Hepatocyte (in vitro differentiated cells): Measurements from ENCODE around the gene SEL1L3.

ENCODE experiments used
- CTCF ChIP-seq: fragments of 200-600 bp; sonication (generic); IDR thresholded peaks from 2 replicates; pipeline ENCODE4 v1.5.1; 2016; ENCODE audit warnings: antibody characterized with exemption, mild to moderate bottlenecking; ENCODE audit not compliant: poor library complexity
- EZH2phosphoT487 ChIP-seq: fragments of 200-600 bp; sonication (generic); IDR thresholded peaks from one replicate; pipeline ENCODE4 v1.6.1; 2018; ENCODE audit warnings: antibody characterized with exemption, mild to moderate bottlenecking, low read depth, moderate library complexity; ENCODE audit not compliant: unreplicated experiment, severe bottlenecking

GRCh38 chr4:25844961-25845712, 17.7 kb downstream of the SEL1L3 start:
- TF ChIP-seq CTCF (no peak), EZH2phosphoT487 (no peak)
